Peyer's patch (tissue), 4 donors: ENCODE results near the gene OR51B4.

ENCODE experiments used
- POLR2A ChIP-seq, 2 donors: fragments of 450-650 bp; IDR thresholded peaks; one replicate each; pipeline ENCODE4 v1.5.1; 2017; ENCODE audit warnings: antibody characterized with exemption in 2 of 2, mild to moderate bottlenecking in 2 of 2, moderate library complexity in 2 of 2
- TF ChIP-seq, protein P1 (sequence below), 6 experiments: fragments of 450-650 bp in 4 of 6; fragments of 200-600 bp in 2 of 6; sonication (generic) in 1 of 6; IDR thresholded peaks; one replicate each; pipeline ENCODE4 v1.5.1; 2017 to 2019; ENCODE audit warnings: antibody characterized with exemption in 6 of 6, mild to moderate bottlenecking in 3 of 6, moderate library complexity in 1 of 6

DNA sequence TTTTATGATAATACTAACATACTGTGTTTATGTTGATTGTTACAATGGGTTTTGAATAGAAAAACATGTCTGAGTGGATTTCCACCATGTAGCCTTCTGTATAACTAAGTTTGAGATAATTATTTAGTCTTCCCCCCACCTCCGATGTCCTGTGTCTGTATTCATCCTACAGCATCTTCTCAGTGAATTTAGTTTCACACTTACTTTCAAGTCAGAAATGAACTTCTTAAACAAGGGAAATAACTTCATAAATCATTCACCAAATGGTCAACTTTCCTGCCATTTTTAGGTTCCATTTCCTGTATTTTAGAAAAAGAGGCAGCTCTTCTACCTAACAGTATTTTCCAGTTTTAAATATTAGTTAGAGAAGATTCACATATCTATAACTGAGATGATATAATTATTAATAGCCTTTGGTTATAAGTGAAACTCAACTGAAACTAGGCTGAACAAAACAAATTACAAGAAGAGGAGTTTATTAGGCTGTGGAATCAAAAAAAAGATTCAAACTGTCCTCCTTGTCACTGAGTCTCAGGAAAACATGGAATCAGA lies 38.1 kb upstream of the OR51B4 start:
- TF ChIP-seq, protein P1, sequence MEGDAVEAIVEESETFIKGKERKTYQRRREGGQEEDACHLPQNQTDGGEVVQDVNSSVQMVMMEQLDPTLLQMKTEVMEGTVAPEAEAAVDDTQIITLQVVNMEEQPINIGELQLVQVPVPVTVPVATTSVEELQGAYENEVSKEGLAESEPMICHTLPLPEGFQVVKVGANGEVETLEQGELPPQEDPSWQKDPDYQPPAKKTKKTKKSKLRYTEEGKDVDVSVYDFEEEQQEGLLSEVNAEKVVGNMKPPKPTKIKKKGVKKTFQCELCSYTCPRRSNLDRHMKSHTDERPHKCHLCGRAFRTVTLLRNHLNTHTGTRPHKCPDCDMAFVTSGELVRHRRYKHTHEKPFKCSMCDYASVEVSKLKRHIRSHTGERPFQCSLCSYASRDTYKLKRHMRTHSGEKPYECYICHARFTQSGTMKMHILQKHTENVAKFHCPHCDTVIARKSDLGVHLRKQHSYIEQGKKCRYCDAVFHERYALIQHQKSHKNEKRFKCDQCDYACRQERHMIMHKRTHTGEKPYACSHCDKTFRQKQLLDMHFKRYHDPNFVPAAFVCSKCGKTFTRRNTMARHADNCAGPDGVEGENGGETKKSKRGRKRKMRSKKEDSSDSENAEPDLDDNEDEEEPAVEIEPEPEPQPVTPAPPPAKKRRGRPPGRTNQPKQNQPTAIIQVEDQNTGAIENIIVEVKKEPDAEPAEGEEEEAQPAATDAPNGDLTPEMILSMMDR (IDR thresholded peaks at IDR 0.05), result no peak
- no peak for TF ChIP-seq POLR2A (IDR thresholded peaks at IDR 0.05)
